ENCODE measurements around the gene SAFB. TPM values are rescaled to one million over a fixed set of nuclear protein-coding genes. Genes with fewer than 3 reads are reported as not detected.

The SAFB gene
- total and polyA plus RNA-seq, 2 of the 13 experiments (the other 11 are each of a cell fraction or from before 2014, with no cell fraction given): 21.0 to 28.4 TPM

DNA sequence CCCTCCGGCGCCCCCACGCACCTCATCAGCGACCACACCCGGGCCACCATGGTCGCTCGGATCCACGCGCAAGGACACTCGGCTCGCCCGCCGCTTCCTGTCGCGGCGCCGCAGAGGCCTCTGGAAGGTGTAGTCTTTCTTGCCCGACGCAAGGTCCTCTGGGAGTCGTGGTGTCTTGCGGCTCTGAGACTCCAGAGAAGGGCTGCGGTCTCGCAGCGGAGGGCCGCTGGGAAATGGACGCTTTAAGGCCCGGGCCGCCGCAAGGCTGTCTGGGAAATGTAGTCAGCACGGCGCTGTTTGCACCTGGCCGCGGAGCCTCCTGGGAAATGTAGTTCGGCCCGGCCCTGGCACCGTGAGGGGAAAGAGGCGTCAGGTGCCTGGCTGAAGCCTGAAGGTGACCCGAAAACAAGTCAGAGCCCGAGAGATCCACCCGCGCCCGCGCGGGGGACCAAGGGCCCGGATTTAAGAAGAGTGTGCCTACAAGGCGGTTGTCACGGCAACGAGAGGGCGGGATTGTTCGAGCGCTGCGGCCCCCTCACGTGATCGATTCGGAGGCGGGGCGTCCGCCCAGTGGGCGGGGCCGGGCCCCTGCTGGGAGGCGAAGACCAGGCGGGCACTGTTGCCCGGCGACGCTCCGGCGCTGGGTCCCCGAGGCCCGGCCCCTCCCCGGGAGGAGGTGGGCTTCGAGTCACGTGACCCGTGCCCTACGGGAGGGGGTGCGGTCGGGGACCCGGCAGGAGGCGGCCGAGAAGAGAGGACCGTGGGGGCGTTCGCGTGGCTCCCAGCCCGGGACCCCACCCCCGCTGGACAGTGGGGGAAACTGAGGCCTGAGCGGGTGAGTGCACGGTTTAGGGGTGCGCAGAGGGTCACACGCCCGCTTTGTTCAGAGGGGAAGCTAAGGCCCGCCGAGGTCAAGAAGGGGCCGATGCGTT lies 57.8 kb downstream of the SAFB start, which contains the start of the genes HSD11B1L and MICOS13 (continued):
- TF ChIP-seq ZNF333 (CRISPR knock-in tag; IDR thresholded peaks at IDR 0.05; ENCODE audit: borderline replicate concordance): no peak
- peak; percentile 90 for TF ChIP-seq ZNF501 (CRISPR knock-in tag; IDR thresholded peaks at IDR 0.05)
- TF ChIP-seq MEIS1 (CRISPR knock-in tag; IDR thresholded peaks at IDR 0.05; ENCODE audit: borderline replicate concordance): peak; percentile 16; the same call in 1 of the 2 replicates
- TF ChIP-seq, protein P1, sequence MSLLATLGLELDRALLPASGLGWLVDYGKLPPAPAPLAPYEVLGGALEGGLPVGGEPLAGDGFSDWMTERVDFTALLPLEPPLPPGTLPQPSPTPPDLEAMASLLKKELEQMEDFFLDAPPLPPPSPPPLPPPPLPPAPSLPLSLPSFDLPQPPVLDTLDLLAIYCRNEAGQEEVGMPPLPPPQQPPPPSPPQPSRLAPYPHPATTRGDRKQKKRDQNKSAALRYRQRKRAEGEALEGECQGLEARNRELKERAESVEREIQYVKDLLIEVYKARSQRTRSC (CRISPR knock-in tag; IDR thresholded peaks at IDR 0.05; ENCODE audit: low read depth): no peak
- TF ChIP-seq, protein P2, sequence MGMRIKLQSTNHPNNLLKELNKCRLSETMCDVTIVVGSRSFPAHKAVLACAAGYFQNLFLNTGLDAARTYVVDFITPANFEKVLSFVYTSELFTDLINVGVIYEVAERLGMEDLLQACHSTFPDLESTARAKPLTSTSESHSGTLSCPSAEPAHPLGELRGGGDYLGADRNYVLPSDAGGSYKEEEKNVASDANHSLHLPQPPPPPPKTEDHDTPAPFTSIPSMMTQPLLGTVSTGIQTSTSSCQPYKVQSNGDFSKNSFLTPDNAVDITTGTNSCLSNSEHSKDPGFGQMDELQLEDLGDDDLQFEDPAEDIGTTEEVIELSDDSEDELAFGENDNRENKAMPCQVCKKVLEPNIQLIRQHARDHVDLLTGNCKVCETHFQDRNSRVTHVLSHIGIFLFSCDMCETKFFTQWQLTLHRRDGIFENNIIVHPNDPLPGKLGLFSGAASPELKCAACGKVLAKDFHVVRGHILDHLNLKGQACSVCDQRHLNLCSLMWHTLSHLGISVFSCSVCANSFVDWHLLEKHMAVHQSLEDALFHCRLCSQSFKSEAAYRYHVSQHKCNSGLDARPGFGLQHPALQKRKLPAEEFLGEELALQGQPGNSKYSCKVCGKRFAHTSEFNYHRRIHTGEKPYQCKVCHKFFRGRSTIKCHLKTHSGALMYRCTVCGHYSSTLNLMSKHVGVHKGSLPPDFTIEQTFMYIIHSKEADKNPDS (CRISPR knock-in tag; IDR thresholded peaks at IDR 0.05): no peak
- no peak for TF ChIP-seq PHF5A (CRISPR knock-in tag; IDR thresholded peaks at IDR 0.05; ENCODE audit: low read depth, unreplicated experiment)
- peak; percentile 47; the same call in 1 of the 2 replicates for TF ChIP-seq ZZZ3 (CRISPR knock-in tag; IDR thresholded peaks at IDR 0.05; ENCODE audit: borderline replicate concordance)
- TF ChIP-seq, protein P3, sequence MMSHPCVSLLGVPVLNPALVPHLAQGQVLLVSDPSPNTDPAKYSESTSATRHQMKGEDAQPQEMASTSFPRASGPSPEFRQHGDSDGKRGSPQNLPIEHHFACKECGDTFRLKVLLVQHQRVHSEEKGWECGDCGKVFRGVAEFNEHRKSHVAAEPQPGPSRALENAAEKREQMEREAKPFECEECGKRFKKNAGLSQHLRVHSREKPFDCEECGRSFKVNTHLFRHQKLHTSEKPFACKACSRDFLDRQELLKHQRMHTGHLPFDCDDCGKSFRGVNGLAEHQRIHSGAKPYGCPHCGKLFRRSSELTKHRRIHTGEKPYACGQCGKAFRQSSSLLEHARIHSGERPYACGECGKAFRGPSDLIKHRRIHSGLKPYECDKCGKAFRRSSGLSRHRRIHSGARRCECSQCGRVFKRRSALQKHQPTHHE (CRISPR knock-in tag; IDR thresholded peaks at IDR 0.05; ENCODE audit: borderline replicate concordance): peak; percentile 51; the same call in 1 of the 2 replicates
- TF ChIP-seq, protein P4, sequence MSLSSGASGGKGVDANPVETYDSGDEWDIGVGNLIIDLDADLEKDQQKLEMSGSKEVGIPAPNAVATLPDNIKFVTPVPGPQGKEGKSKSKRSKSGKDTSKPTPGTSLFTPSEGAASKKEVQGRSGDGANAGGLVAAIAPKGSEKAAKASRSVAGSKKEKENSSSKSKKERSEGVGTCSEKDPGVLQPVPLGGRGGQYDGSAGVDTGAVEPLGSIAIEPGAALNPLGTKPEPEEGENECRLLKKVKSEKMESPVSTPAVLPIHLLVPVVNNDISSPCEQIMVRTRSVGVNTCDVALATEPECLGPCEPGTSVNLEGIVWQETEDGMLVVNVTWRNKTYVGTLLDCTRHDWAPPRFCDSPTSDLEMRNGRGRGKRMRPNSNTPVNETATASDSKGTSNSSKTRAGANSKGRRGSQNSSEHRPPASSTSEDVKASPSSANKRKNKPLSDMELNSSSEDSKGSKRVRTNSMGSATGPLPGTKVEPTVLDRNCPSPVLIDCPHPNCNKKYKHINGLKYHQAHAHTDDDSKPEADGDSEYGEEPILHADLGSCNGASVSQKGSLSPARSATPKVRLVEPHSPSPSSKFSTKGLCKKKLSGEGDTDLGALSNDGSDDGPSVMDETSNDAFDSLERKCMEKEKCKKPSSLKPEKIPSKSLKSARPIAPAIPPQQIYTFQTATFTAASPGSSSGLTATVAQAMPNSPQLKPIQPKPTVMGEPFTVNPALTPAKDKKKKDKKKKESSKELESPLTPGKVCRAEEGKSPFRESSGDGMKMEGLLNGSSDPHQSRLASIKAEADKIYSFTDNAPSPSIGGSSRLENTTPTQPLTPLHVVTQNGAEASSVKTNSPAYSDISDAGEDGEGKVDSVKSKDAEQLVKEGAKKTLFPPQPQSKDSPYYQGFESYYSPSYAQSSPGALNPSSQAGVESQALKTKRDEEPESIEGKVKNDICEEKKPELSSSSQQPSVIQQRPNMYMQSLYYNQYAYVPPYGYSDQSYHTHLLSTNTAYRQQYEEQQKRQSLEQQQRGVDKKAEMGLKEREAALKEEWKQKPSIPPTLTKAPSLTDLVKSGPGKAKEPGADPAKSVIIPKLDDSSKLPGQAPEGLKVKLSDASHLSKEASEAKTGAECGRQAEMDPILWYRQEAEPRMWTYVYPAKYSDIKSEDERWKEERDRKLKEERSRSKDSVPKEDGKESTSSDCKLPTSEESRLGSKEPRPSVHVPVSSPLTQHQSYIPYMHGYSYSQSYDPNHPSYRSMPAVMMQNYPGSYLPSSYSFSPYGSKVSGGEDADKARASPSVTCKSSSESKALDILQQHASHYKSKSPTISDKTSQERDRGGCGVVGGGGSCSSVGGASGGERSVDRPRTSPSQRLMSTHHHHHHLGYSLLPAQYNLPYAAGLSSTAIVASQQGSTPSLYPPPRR (CRISPR knock-in tag; IDR thresholded peaks at IDR 0.05; ENCODE audit: borderline replicate concordance): 0 out of 2 replicates have a peak, but pooled peaks have one; percentile 31
- 0 out of 2 replicates have a peak, but pooled peaks have one; percentile 55 for TF ChIP-seq ZNF724P (CRISPR knock-in tag; IDR thresholded peaks at IDR 0.05; ENCODE audit: borderline replicate concordance)
- peak; percentile 78 for TF ChIP-seq KDM2A (CRISPR knock-in tag; IDR thresholded peaks at IDR 0.05; ENCODE audit: borderline replicate concordance, low read depth)
- peak; percentile 98 for TF ChIP-seq RFX1 (IDR thresholded peaks at IDR 0.05)
- 0 out of 2 replicates have a peak, but pooled peaks have one; percentile 30 for TF ChIP-seq RAD21 (CRISPR knock-in tag; IDR thresholded peaks at IDR 0.05)
- TF ChIP-seq ZNF766 (CRISPR knock-in tag; IDR thresholded peaks at IDR 0.05; ENCODE audit: borderline replicate concordance): 0 out of 2 replicates have a peak, but pooled peaks have one; percentile 40
- TF ChIP-seq, protein P5, sequence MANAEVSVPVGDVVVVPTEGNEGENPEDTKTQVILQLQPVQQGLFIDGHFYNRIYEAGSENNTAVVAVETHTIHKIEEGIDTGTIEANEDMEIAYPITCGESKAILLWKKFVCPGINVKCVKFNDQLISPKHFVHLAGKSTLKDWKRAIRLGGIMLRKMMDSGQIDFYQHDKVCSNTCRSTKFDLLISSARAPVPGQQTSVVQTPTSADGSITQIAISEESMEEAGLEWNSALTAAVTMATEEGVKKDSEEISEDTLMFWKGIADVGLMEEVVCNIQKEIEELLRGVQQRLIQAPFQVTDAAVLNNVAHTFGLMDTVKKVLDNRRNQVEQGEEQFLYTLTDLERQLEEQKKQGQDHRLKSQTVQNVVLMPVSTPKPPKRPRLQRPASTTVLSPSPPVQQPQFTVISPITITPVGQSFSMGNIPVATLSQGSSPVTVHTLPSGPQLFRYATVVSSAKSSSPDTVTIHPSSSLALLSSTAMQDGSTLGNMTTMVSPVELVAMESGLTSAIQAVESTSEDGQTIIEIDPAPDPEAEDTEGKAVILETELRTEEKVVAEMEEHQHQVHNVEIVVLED (CRISPR knock-in tag; IDR thresholded peaks at IDR 0.05; ENCODE audit: borderline replicate concordance): peak; percentile 95
- no peak for TF ChIP-seq ZNF569 (CRISPR knock-in tag; IDR thresholded peaks at IDR 0.05; ENCODE audit: borderline replicate concordance)
